HEK293 (cell line): ENCODE data around the gene CTSH.
A peak's percentile ranks its signal among the peaks of the same experiment; 100 is the strongest.

ENCODE experiments used
- CTCF ChIA-PET: fragments of 350-600 bp; formaldehyde crosslinking; extraction: SDS; loops from one replicate; lab custom pipeline; 2021; ENCODE audit warnings: antibody characterized with exemption; lab: Yijun Ruan, JAX
- POLR2A ChIA-PET: fragments of 300-600 bp; formaldehyde crosslinking; extraction: SDS; loops from one replicate; lab custom pipeline; 2020; ENCODE audit warnings: antibody characterized with exemption, inconsistent platforms; lab: Yijun Ruan, JAX
- H3K27ac ChIP-seq: fragments of 200-500 bp; sonication (Bioruptor generic); 2 replicates; pipeline ENCODE4 v1.5.1; 2014; ENCODE audit warnings: low read depth, low read length, control low read depth, inconsistent platforms; ENCODE audit errors: extremely low read depth
- H3K36me3 ChIP-seq, 2 experiments: fragments of 200-500 bp in 1 of 2; sonication (Bioruptor generic) in 1 of 2; 1 replicate in 1 of 2; 2 replicates in 1 of 2; pipeline ENCODE4 v1.5.1; 2014 to 2017; ENCODE audit warnings: inconsistent platforms in 2 of 2, low read length in 2 of 2; ENCODE audit not compliant: control insufficient read depth in 2 of 2, insufficient read depth in 1 of 2
- H3K4me1 ChIP-seq: fragments of 200-500 bp; sonication (Bioruptor generic); 2 replicates; pipeline ENCODE4 v1.5.1; 2014; ENCODE audit warnings: mild to moderate bottlenecking, low read length, inconsistent platforms; ENCODE audit not compliant: control insufficient read depth, insufficient read depth
- H3K4me3 ChIP-seq: 2 replicates; pipeline ENCODE4 v1.5.1; 2011; ENCODE audit warnings: low read depth, mild to moderate bottlenecking, control low read depth, low read length, moderate library complexity
- H3K9me3 ChIP-seq: fragments of 200-500 bp; sonication (Bioruptor generic); 2 replicates; pipeline ENCODE4 v1.5.1; 2014; ENCODE audit warnings: low read depth, low read length, inconsistent platforms; ENCODE audit not compliant: control insufficient read depth, insufficient read depth
- GLIS1 ChIP-seq: fragments of 450-650 bp; formaldehyde crosslinking; IDR thresholded peaks from 2 replicates; pipeline ENCODE4 v1.5.1; 2016; ENCODE audit warnings: missing biosample characterization, missing genetic modification characterization
- GLIS2 ChIP-seq: fragments of 450-650 bp; formaldehyde crosslinking; IDR thresholded peaks from 2 replicates; pipeline ENCODE4 v1.5.1; 2016; ENCODE audit warnings: missing biosample characterization, missing genetic modification characterization
- HOXD13 ChIP-seq: sonication (generic); formaldehyde crosslinking; IDR thresholded peaks from 2 replicates; pipeline ENCODE4 v1.8.0; 2022; ENCODE audit warnings: missing genetic modification reagents, borderline replicate concordance
- KLF1 ChIP-seq: fragments of 450-650 bp; formaldehyde crosslinking; IDR thresholded peaks from 2 replicates; pipeline ENCODE4 v1.5.1; 2016; ENCODE audit warnings: missing biosample characterization, missing genetic modification characterization
- PRDM1 ChIP-seq: fragments of 450-650 bp; formaldehyde crosslinking; IDR thresholded peaks from 2 replicates; pipeline ENCODE4; 2016; ENCODE audit warnings: missing biosample characterization, missing genetic modification characterization
- ZBTB48 ChIP-seq: fragments of 450-650 bp; formaldehyde crosslinking; IDR thresholded peaks from 2 replicates; pipeline ENCODE4 v1.5.1; 2016; ENCODE audit warnings: missing biosample characterization, missing genetic modification characterization
- ZNF155 ChIP-seq: fragments of 450-650 bp; formaldehyde crosslinking; IDR thresholded peaks from 2 replicates; pipeline ENCODE4 v1.5.1; 2016; ENCODE audit warnings: missing biosample characterization, missing genetic modification characterization
- ZNF221 ChIP-seq: fragments of 450-650 bp; formaldehyde crosslinking; IDR thresholded peaks from 2 replicates; pipeline ENCODE4 v1.5.1; 2017; ENCODE audit warnings: missing biosample characterization, missing genetic modification characterization, borderline replicate concordance
- ZNF366 ChIP-seq: fragments of 450-650 bp; formaldehyde crosslinking; conservative IDR thresholded peaks from 2 replicates; pipeline ENCODE4 v1.5.1; 2016; ENCODE audit warnings: missing biosample characterization, missing genetic modification characterization
- ZNF423 ChIP-seq: fragments of 450-650 bp; formaldehyde crosslinking; IDR thresholded peaks from 2 replicates; pipeline ENCODE4 v1.5.1; 2016; ENCODE audit warnings: missing biosample characterization, missing genetic modification characterization
- ZNF585B ChIP-seq: fragments of 450-650 bp; formaldehyde crosslinking; IDR thresholded peaks from 2 replicates; pipeline ENCODE4 v1.5.1; 2016; ENCODE audit warnings: missing biosample characterization, missing genetic modification characterization
- ZNF624 ChIP-seq: fragments of 450-650 bp; formaldehyde crosslinking; IDR thresholded peaks from 2 replicates; pipeline ENCODE4 v1.5.1; 2017; ENCODE audit warnings: missing biosample characterization, missing genetic modification characterization
- ZNF670 ChIP-seq: fragments of 450-650 bp; formaldehyde crosslinking; IDR thresholded peaks from 2 replicates; pipeline ENCODE4 v1.5.1; 2016; ENCODE audit warnings: missing biosample characterization, missing genetic modification characterization, low read depth
- ZNF707 ChIP-seq: fragments of 450-650 bp; formaldehyde crosslinking; IDR thresholded peaks from 2 replicates; pipeline ENCODE4 v1.5.1; 2016; ENCODE audit warnings: missing biosample characterization, missing genetic modification characterization
- ZXDB ChIP-seq: fragments of 450-650 bp; formaldehyde crosslinking; IDR thresholded peaks from 2 replicates; pipeline ENCODE4 v1.5.1; 2016; ENCODE audit warnings: missing biosample characterization, missing genetic modification characterization
- TF ChIP-seq, protein P1 (sequence below): fragments of 450-650 bp; formaldehyde crosslinking; IDR thresholded peaks from 2 replicates; pipeline ENCODE4 v1.5.1; 2016; ENCODE audit warnings: missing biosample characterization, missing genetic modification characterization
- TF ChIP-seq, protein P2 (sequence below): fragments of 450-650 bp; formaldehyde crosslinking; IDR thresholded peaks from 2 replicates; pipeline ENCODE4 v1.5.1; 2016; ENCODE audit warnings: missing biosample characterization, missing genetic modification characterization
- TF ChIP-seq, protein P3 (sequence below): fragments of 450-650 bp; IDR thresholded peaks from 2 replicates; pipeline ENCODE4 v1.5.1; 2018; ENCODE audit warnings: missing biosample characterization, mild to moderate bottlenecking, missing genetic modification characterization
- TF ChIP-seq, protein P4 (sequence below): fragments of 450-650 bp; formaldehyde crosslinking; IDR thresholded peaks from 2 replicates; pipeline ENCODE4 v1.5.1; 2016; ENCODE audit warnings: missing biosample characterization, missing genetic modification characterization
- TF ChIP-seq, protein P5 (sequence below): sonication (generic); formaldehyde crosslinking; IDR thresholded peaks from 2 replicates; pipeline ENCODE4 v1.8.1; 2022; ENCODE audit warnings: mild to moderate bottlenecking, moderate library complexity, missing genetic modification reagents
- TF ChIP-seq, protein P6 (sequence below): fragments of 450-650 bp; formaldehyde crosslinking; IDR thresholded peaks from 2 replicates; pipeline ENCODE4 v1.5.1; 2016; ENCODE audit warnings: missing biosample characterization, missing genetic modification characterization

The CTSH gene

DNA sequence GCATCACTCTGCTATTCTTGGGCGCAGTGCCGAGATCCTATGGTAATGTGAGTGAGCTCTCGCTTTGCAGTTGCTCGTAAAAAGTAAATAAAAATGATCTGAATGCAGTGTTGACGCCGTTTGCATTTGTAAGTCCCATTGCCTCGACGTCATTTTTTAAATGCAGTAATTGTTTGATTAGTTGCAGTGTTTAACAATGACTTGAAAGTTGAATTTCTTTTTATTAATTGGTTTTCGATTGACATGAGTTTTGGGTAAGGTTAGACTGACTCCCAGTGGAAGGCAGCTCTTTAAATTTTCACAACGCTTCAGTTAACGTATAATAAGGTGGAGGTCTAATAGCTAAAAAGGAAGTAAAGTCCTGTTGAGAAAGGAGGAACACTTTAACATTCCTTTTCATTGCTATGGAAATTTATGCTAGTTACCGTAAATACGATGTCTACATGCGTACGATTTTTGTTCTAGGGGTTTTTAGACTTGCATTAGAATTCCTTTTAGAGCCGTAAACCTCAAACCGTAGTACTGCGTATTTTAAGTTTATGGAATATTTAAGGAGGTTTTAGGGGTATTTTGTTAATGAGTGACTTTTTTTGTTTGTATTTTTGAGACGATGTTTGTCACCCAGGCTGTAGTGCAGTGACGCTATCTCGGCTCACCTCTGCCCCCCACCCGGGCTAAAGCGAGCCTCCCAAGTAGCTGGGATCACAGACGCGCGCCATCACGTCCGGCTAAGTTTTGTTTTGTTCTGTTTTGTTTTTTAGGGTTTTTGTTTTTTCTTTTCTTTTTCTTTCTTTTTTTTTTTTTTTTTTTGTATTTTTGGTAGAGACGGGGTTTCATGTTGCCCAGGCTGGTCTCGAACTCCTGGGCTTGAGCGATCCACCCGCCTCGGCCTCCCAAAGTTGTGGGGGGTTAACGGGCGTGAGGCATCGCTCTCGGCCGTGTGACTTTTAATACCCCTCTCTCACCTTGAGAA is 70.8 kb downstream of the CTSH start (continued):
- TF ChIP-seq, protein P1, sequence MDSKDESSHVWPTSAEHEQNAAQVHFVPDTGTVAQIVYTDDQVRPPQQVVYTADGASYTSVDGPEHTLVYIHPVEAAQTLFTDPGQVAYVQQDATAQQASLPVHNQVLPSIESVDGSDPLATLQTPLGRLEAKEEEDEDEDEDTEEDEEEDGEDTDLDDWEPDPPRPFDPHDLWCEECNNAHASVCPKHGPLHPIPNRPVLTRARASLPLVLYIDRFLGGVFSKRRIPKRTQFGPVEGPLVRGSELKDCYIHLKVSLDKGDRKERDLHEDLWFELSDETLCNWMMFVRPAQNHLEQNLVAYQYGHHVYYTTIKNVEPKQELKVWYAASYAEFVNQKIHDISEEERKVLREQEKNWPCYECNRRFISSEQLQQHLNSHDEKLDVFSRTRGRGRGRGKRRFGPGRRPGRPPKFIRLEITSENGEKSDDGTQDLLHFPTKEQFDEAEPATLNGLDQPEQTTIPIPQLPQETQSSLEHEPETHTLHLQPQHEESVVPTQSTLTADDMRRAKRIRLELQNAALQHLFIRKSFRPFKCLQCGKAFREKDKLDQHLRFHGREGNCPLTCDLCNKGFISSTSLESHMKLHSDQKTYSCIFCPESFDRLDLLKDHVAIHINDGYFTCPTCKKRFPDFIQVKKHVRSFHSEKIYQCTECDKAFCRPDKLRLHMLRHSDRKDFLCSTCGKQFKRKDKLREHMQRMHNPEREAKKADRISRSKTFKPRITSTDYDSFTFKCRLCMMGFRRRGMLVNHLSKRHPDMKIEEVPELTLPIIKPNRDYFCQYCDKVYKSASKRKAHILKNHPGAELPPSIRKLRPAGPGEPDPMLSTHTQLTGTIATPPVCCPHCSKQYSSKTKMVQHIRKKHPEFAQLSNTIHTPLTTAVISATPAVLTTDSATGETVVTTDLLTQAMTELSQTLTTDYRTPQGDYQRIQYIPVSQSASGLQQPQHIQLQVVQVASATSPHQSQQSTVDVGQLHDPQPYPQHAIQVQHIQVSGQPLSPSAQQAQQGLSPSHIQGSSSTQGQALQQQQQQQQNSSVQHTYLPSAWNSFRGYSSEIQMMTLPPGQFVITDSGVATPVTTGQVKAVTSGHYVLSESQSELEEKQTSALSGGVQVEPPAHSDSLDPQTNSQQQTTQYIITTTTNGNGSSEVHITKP (tag by site-specific recombination) = peak; percentile 67
- TF ChIP-seq GLIS2 (tag by site-specific recombination) = peak; percentile 50
- TF ChIP-seq, protein P2, sequence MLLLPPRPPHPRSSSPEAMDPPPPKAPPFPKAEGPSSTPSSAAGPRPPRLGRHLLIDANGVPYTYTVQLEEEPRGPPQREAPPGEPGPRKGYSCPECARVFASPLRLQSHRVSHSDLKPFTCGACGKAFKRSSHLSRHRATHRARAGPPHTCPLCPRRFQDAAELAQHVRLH = peak; percentile 69
- TF ChIP-seq, protein P3, sequence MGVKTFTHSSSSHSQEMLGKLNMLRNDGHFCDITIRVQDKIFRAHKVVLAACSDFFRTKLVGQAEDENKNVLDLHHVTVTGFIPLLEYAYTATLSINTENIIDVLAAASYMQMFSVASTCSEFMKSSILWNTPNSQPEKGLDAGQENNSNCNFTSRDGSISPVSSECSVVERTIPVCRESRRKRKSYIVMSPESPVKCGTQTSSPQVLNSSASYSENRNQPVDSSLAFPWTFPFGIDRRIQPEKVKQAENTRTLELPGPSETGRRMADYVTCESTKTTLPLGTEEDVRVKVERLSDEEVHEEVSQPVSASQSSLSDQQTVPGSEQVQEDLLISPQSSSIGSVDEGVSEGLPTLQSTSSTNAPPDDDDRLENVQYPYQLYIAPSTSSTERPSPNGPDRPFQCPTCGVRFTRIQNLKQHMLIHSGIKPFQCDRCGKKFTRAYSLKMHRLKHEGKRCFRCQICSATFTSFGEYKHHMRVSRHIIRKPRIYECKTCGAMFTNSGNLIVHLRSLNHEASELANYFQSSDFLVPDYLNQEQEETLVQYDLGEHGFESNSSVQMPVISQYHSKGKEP = peak; percentile 88; the same call in 1 of the 2 replicates
- no peak for TF ChIP-seq ZNF585B (tag by site-specific recombination)
- TF ChIP-seq, protein P4, sequence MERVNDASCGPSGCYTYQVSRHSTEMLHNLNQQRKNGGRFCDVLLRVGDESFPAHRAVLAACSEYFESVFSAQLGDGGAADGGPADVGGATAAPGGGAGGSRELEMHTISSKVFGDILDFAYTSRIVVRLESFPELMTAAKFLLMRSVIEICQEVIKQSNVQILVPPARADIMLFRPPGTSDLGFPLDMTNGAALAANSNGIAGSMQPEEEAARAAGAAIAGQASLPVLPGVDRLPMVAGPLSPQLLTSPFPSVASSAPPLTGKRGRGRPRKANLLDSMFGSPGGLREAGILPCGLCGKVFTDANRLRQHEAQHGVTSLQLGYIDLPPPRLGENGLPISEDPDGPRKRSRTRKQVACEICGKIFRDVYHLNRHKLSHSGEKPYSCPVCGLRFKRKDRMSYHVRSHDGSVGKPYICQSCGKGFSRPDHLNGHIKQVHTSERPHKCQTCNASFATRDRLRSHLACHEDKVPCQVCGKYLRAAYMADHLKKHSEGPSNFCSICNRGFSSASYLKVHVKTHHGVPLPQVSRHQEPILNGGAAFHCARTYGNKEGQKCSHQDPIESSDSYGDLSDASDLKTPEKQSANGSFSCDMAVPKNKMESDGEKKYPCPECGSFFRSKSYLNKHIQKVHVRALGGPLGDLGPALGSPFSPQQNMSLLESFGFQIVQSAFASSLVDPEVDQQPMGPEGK (tag by site-specific recombination) = peak; percentile 87
- peak; percentile 67; the same call in 1 of the 2 replicates for TF ChIP-seq HOXD13 (CRISPR knock-in tag)
- TF ChIP-seq GLIS1 = peak; percentile 96
- TF ChIP-seq ZNF221 (tag by site-specific recombination) = no peak
- TF ChIP-seq, protein P5, sequence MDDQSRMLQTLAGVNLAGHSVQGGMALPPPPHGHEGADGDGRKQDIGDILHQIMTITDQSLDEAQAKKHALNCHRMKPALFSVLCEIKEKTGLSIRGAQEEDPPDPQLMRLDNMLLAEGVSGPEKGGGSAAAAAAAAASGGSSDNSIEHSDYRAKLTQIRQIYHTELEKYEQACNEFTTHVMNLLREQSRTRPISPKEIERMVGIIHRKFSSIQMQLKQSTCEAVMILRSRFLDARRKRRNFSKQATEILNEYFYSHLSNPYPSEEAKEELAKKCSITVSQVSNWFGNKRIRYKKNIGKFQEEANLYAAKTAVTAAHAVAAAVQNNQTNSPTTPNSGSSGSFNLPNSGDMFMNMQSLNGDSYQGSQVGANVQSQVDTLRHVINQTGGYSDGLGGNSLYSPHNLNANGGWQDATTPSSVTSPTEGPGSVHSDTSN = 0 out of 2 replicates have a peak, but pooled peaks have one; percentile 5
- TF ChIP-seq ZXDB (tag by site-specific recombination) = 0 out of 2 replicates have a peak, but pooled peaks have one; percentile 33
- peak; percentile 82 for TF ChIP-seq PRDM1 (tag by site-specific recombination)

DNA sequence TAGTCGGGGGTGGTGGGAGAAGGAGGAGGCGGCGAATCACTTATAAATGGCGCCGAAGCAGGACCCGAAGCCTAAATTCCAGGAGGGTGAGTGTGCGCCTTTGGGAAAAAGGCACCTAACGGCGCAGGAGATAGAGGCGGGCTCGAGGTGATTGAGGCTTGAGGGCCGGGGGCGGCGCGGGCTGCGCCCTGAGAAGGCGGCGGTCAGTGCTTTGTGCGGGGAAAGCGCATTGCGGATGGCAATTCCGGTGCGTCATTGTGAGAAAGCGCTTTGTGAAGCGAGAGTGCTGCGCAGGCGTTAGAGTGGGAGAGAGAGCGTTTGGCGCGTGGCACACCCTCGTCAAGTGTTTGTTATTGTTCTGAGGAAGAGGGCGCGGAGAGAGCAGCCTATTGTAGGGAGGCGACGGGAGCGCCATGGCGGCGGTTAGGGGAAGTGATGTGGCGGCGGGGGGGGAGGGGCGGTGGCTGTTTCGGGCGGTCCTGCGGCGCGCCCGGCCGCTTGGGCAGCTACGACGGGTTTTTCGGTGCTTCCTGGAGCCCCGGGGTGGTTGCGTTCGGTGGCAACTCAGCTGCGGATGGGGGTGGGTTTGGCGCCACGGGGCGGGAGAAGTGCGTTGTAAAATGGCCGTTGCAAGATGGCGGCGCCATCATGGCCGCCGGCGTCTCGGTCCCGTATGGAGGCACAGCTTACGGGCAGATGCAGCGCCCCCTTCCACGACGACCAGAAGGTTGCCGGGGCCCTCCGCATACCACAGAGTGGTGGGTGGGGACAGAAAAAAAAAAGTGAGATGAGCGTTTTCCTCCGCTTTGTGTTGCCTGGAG is 71.7 kb downstream of the CTSH start:
- Histone ChIP-seq H3K4me1 (peaks cover 18% of the 10 kb centered on the region), H3K27ac (peak overlapping the region; percentile 100)
- POLR2A ChIA-PET = interaction anchor here (0.6 to 2.2 kb wide), 27 partner anchors 10 to 1832 kb away, joined by 3 to 12 read pairs (median 4); partner anchors contain the start of genes ADAMTS7, CHRNA5, IREB2 and SKIC8
- no peak for TF ChIP-seq ZNF155
- peak; percentile 53 for TF ChIP-seq ZNF423 (tag by site-specific recombination)
- no peak for TF ChIP-seq ZNF707 (tag by site-specific recombination)
- TF ChIP-seq ZNF670 = no peak
- no peak for TF ChIP-seq ZNF624
- TF ChIP-seq ZNF366 (tag by site-specific recombination) = 0 out of 2 replicates have a peak, but pooled peaks have one; percentile 9
- TF ChIP-seq, protein P6, sequence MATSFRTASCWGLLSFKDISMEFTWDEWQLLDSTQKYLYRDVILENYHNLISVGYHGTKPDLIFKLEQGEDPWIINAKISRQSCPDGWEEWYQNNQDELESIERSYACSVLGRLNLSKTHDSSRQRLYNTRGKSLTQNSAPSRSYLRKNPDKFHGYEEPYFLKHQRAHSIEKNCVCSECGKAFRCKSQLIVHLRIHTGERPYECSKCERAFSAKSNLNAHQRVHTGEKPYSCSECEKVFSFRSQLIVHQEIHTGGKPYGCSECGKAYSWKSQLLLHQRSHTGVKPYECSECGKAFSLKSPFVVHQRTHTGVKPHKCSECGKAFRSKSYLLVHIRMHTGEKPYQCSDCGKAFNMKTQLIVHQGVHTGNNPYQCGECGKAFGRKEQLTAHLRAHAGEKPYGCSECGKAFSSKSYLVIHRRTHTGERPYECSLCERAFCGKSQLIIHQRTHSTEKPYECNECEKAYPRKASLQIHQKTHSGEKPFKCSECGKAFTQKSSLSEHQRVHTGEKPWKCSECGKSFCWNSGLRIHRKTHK (tag by site-specific recombination) = no peak
- no peak; the same call in 1 of the 2 replicates for TF ChIP-seq ZBTB48 (tag by site-specific recombination)
- TF ChIP-seq KLF1 = peak; percentile 61

More for the DNA sequence above, 71.7 kb downstream of the CTSH start:
- CTCF ChIA-PET = interaction anchor here (0.5 to 2.1 kb wide), 16 partner anchors 10 to 579 kb away, joined by 3 to 12 read pairs (median 4); no protein-coding TSS in a partner anchor
- H3K4me3 ChIP-seq = peak overlapping the region; percentile 79
- no peaks in the 10 kb centered on the region for H3K36me3 ChIP-seq
- no peaks in the 10 kb centered on the region for H3K9me3 ChIP-seq
